D341Med (cell line): ENCODE measurements around the gene MYLK2.

Experiments used
- DNase-seq: peaks from one replicate; pipeline ENCODE4 v3.0.0; 2012; ENCODE audit warnings: low spot score

The MYLK2 gene

DNA sequence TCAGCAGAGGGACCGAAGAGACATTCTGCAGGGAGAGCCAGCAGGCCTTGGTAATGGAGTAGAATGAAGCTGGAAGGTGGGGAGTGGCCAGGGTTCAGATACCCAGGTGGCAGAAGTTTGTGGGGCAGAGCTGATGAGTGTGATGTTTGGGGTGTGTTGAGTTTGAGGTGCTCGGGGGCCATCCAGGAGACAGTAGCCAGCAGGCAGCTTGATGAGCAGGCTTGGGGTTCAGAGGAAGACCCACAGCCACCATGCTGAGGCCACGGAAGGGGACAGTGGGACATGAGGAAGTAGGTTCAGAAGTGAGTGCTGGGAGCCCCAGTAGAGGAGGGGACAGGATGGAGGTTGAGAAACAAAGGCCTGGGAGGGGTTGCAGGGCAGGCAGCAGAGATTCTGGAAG is 37.4 kb downstream of the MYLK2 start:
- no peak for DNase-seq

DNA sequence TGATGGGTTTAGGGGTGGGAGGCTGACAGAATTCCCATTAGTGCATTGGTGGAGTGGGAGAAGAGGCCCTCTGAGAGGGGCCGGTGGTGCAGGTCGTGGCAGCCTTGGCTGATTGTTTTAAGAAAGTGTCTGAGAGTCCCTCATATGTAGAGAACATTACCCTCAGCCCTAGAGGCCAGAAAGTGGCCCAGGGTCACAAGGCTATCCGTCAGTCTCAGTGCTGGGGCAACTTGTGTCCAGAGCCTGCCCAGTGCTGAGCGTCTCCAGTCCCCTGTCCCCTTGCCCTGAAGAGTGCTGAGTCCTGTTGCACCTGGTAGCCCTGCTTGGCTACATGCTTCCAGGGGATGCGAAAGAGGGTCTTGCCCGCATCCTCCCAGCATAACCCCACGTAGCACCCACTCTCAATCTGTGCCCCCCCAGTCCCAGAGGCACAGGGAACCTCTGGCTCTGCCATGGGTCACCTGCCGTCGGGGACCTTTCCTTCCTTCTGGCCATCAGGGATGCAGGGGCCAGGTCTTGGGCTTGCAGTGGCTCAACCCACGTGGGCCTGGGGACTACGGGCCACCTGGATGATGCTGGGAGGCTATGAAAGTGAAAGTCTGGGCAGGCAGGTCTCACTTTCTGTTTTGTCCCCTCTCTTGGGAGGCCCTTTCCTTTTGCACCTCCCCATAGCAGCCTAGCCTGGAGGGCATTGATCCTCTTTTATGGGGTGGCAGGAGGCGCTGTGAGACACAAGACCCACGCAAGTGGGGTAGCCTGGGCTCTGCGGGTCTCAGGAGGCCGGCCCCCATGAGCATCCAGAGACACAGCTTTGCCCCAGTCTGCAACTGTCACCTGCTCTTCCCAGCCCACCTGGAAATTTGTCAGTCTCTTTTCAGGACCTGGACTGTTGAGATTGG is 39.0 kb downstream of the MYLK2 start:
- no peak for DNase-seq

DNA sequence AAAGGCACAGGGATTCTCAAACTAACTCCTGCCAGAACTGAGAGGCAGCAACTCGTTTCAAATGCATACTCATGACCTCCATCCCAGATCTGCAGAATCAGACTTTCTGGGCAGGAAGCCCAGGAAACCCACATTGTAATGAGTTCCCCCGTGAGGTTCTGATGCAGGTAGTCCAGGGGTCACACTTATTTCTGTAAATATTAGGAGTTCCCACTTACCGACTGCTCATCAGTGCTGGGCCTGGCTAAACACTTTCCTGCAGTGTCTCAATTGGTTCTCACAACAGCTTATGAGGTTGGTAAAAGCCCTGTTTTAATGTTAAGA is 39.6 kb downstream of the MYLK2 start:
- no peak for DNase-seq

DNA sequence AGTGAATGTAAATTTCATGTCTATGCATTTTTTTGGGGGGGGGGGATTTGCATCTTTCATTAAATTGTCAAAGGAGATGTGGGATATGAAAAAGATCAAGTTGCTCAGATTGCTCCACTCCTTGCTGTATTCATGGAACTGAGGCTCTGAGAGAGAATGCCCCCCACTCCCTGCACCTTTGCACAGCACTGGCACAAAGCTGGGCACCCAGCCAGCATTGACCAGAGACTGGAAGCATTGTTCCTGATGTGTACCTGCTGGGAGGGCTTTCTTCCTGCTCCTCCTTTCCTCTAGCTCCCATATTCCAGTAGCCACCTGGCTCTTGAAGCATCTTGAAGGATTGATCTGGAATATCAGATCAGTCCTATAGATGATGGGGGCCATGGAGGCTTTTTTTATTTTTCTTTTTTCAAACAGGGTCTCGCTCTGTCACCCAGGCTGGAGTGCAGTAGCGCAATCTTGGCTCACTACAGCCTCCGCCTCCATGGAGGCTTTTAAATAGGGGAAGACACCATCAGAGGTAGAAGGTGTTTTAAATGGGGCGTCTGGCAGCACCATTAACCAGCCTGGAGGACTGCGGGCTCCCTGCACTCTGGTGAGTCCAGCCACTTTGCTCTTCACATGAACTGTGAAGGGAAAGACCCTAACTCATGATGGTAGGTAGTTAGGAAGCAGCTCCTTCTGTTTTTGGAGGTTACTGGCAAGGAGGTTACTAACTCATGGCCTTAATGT is 40.3 kb downstream of the MYLK2 start:
- no peak for DNase-seq

DNA sequence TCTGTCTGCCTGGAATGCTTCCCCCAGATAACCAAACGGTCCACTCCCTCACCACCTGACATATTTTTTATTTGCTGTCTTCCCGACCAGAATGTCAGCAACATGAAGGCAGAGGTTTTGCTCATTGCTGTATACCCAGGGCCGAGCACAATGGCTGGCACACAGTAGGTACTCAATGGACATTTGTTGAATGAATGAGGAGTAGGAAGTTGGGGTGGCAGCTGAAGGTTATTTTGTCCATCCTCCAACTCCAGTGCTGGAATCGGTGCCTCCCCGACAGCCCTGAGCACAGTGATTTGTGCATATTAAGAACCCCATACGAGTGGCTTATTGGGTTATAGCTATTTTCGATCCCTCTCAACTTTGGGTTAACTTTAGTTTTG is 40.8 kb downstream of the MYLK2 start:
- DNase-seq, result no peak

DNA sequence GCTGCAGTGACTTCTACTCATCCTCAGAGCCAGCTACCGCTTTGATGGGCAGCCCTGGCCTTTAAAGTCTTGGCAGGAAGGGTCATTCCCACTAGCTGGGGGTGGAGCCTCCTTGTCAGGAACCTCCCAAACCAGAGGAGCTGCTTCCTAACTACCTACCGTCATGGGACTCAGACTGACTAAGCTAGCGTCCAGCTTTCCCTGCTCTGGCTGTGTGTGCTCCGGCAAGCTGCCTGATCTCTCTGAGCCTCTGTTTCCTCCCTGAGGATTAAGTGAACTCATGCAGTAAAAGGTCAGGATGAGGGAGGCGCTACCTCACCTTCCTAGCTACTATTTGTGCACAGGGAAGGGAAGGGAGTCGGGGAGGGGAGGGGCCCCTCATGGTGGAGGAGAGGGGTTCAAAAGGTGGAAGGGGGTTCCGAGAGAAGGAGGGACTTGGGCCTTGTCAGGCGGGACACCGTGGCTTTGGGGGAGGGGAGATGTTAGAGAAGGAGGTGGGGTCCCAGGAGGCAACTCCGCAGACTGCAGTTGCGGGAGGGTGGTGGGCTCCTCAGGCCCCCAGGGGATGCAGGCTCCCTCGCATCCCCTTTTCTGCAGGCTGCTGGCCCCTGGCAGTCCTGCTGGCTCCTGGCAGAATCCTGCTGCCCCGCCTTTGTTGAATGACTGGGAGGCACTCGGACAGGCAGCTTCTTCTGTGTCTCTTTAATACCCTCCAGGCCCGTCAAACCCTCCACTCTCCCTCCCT is 41.4 kb downstream of the MYLK2 start:
- no peak for DNase-seq

DNA sequence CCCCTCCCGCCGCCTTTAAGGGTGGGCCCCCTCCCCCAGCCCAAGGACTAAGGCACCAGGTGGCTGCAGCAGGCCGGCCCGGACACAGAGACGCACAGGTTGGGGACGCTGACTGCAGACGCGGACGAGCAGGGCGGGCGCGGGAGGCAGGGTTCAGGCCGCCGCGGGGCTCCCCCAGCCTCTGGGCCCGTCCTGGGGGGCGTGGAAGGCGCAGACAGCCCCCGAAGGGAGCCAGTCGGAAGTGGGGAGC is 41.9 kb downstream of the MYLK2 start:
- peak; percentile 68 for DNase-seq

DNA sequence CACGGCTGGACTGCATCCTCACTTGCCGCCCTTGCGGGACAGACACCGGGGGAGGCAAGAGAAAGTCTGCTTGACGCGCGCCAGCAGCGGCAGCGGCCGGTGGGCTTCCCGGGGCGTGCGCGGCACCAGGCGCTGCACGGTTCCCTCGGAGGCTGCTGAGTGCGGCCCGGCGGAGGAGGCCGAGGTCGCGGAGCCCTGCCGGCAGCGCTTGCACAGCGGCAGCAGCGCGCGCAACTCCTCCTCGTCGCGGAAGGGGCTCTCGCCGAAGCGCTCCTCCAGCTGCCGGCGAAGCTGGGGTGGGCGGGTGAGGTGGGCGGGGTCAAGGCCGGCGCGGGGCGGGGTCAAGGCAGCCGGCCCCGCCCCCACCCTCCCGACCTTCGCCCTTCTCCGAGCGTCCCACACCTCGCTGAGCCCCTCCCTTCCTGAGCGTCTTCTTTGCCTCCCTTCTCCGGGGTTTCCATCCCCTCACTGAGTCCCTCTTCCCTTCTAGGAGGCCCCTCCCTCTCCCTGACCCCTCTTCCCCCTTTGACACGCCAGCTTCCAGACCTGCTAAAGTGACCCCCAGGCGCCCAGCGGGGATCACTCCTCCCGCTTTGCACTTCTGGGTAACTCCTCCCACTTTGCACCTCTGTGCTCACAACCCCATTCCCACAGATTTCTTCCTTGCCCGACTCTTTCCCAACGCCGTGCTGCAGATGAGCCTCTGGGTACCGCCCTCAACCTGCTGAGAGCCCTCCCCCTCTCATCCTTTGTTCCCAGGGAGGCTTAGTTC is 42.4 kb downstream of the MYLK2 start:
- DNase-seq, result peak; percentile 94

DNA sequence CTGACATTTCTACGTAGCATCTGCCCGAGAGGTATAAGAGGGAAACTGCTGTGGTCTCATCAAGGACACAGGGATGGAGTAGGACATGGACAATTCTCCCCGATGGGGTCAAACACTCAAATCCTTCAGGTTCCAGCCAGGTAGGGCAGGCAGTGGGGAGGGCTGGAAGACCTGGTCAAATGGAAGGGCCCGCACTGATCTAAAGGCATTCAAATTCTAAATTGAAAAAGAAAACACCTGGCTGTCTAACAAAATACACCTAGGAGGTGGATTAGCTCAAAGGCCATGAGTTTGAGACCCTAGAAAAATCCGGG is 43.0 kb downstream of the MYLK2 start:
- no peak for DNase-seq

DNA sequence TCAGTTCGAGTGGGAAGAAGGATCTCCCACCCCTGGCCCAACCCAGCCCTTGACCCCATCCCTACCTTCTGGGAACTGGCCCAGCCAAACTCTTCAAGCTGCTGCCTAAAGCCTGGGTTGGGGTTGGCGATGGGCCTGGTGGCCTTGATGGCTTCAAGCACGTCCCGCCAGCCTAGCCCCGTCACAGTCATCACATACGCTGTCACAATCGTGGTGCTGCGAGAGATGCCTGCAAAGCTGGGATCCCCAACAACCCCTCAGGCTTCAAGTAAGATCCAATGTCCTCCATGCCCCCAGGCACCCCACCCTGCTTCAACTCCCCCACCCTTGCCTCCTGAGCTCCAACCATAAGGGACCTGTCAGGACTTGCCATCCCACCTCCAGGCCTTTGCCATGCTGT is 43.4 kb downstream of the MYLK2 start:
- no peak for DNase-seq

DNA sequence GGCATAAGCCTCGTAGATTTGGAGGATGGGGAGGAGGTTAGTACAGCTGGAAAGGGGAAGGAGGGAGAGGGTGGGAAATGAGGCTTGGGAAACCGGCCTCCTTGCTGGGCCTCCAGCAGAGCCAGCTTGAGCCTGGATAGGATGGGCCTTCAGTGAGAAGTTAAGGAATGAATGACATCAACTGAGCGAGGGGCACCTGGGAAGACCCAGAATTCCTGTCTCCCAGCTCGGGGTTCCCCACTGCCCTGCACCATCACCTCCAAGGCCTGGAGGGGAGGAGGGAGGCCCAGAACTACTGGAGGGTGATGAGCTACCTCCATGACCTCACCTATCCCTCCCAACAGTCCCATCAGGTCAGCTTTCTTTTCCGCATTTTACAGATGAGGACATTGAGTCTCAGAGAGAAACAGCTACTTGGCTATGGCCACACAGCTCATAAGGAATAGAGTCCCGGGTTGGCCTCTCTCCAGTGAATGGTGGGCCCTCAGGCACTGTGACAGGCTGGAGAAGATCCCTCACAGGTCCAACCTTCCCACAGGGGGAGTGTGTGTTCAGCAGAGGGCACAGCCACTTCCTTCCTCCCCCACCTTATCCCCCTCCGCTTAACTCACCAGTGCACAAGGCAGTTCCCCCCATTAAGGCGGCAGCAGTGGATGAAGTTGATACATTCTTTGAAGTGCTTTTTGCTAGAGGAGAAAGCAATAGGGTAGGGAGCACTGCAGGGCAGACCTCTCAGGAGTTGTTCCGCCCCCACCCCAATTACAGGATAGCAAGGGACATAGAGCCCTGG is 44.3 kb downstream of the MYLK2 start:
- no peak for DNase-seq

DNA sequence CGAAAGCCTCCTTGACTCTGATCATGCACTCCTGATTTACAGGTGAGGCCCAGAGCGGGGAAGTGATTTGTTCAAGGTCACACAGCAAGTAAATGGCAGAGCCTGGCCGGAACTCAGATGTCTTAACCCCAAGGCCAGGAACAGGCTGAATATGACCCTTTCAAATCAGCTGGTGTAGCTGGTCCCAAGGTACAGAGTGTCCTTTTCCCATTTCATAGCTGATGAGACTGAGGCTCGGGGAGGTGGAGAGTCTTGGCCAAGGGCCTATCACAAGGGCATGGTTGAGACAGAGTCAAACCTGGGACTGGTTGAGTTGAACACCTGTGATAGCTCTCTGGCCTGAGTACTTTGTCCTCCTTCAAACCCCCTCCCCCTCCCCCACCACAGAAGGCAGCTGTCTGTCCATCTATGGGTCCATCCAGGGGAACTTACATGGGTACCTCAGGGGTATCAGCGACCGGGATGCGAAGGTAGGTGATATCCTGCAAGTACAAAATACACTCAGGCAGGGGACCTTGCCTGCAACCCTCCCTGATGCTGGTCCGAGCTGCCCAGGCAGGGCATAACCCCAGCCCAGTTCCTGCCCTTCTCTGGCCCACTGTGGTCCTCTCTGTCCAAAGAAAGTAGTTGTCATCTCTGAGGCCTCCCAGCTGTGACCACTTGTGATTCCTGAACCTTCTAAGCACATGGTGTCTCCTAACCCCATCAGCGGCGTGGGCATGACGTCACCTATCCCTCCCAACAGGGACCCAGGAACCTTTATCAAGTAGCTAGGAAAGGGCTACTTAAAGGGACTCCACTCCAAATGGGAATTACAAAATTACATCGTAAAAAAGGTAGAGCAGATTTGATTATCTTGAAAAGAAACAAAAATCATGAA is 45.6 kb downstream of the MYLK2 start:
- DNase-seq, result no peak

DNA sequence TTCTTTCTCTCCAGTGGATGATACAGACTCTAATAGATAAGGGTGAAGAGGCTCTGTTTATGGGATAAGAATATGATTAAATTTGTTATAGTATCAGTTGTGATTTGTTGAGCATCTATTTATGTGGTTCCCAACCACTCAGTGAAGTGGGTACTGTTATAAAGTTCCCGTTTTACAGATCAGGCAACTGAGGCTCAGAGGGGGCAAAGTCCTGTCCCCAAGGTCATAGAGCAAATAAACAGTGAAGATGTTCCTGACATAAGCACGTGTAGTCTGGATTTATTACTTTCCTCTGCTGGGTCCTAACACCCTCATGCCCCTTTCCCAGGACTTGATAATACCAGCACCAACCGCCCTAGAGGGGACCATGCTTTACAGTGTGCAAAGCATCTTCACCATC is 47.1 kb downstream of the MYLK2 start:
- no peak for DNase-seq

DNA sequence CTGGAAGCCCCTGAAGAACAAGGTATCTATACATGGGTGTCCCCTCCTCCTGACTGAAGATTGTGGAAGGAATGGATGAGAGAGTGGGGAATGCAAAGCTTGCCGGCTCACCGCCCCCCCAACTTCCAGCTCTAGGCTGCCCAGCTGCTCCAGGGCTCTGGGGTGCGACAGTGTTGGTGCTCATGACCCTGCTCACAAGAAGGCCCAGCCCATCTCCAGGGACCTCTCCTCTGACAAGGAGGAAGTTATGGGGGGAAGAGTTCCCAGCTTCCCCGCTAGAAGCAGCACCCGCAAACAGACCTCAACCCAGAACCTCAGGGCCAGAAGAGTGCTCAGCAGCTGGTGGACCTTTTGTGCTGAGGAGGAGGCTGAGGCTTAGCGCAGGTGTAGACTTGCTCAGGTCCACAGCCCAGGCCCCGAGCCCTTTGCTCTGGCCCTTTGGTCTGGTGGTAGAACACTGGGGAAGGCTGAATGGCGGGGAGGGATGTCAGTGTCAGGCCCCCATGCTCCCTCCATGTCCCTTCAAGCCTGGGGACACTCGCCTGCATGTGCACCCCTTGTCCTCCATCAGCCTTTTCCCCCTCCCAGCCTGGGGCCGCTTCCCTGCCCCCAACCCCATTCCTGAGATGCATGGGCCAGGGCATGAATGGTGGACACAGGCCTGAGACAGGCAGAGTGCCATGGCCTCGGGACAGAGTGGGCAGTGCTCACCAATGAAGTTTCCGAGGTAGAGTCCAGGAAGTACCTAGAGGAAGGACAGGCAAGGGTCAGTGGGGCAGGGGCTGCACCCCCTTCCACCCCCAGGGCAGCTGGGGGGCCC is 49.9 kb downstream of the MYLK2 start:
- DNase-seq, result no peak

DNA sequence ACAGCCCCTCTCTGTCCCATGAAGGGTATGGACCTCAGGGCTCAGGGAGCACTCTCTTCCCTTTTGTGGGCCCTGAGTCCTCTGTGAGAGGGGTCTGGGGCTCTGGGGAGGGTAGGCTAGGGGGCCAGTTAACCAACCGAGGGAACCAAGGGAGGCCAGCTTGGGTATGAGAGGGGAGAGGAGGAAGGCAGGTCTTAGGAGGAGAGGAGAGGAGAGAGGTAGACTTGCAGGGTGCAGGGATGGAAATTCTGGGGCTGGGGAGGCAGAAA is 50.5 kb downstream of the MYLK2 start:
- DNase-seq, result no peak

DNA sequence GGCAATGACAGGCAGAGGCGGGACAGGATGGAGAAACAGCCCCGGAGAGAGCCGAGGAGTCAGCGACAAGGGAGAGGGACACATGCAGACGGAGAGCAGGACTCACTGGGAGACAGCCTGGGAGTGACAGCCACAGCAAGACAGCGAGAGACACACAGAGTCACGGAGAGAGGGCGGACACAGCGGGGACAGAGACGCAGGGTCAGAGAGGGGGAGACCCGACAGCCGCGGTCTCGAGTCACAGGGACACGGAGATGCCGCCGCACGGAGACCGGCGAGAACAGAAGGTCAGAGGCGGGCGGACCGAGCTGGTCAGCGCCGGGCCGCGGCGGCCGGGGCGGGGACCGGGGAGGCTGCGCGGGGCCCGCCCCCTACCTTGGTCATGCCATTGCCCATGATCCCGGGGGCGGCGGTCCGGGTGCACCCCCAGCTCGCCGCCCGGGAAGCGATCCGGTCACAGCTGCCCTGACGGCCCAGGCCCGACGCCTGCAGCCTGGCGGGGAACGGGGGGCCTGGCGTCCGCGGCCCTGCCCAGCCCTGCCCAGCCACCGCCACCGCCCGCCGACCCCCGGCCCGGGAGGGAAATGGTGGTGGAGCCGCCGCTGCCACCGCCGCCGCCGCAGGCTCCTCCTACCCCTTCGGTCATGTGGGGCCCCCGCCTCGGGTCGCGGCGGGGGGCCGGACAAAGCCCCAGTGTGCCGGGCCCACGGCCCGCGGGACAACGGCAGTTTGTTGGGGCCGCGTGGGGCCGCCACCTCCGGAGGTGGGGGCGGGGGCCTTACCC is 51.0 kb downstream of the MYLK2 start, which contains the start of the genes DUSP15 and TTLL9:
DUSP15 (minus strand) TSS at position 586 of the 784 bp plus-strand sequence; CDS start at position 396, 190 bp downstream.
TTLL9 (plus strand) TSS at position 693 of the 784 bp plus-strand sequence. CDS start 493 bp downstream, outside the sequence.
- DNase-seq, result peak; percentile 64

DNA sequence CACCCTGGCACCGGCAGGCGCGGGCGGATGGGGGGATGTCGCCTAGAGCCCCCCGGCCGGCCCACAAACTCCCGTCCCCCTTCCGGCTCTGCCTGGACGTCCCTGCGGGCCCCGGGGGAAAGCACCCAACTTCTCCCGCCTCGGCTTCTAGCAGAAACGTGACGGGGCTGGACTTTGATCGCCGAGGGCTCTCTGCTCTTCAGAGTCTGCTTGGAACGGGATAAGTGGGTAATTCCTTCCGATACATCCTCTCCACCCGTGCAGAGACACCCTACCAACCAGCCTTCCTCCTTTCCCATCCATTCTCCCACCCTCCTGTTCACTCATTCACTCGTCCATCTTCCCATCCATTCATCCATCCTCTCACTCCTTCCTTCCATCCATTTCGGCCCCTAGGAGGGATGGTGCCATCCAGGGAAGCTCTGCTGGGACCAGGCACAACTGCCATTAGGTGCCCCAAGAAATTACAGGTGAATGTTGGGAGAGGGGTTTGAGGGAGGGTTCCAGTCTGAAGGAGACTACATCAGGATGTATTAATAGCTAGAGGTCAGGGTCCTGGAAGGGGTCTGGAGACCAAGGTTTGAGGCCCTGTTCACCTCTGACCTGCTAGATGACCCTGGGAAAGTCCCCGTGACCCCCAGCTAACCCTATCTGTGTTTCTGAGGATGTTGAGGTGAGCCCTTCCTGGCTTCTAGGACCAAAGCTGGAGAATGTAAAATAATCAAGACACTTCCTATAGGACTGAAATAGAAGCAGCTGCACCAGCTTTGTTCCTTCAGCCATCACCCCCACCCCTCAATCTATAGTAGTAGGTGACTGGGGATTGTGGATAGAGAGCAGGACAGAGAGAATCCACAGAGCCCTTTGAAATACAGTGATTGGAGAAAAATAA is 51.8 kb downstream of the MYLK2 start:
- DNase-seq, result no peak

DNA sequence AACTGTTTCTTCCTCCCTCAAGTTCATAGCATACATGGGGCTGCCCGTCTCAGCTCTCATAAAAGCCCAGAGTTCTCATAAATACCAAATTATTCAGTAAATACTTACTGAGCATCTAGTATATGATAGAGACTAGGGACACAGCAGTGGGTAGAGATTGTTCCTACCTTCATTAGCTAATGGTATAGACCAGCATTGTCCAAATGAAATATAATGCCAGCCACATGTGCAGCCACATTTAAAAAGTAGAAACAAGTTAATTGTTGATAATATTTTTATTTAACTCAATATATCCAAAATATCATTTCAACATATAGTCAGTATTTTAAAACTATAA is 52.4 kb downstream of the MYLK2 start:
- DNase-seq, result no peak
